HCT116 (cell line): Measurements from ENCODE around the gene KDM3B. TPM values are rescaled to one million over a fixed set of nuclear protein-coding genes. Genes with fewer than 3 reads are reported as not detected.

Experiments used
- ATAC-seq: fragments of 200-7000 bp; cut with Tn5 transposase; 2 replicates; pipeline ENCODE4 v1.9.1; 2020; ENCODE audit warnings: mild to moderate bottlenecking, moderate library complexity
- BruUV-seq: library from RNA; stranded (reverse); fragments of 400-500 nt; replicated peaks from 2 replicates; lab custom pipeline; 2021; lab: Mats Ljungman, UMichigan
- CTCF ChIA-PET: fragments of 300-600 bp; sonication (Branson Sonifier 250); formaldehyde crosslinking; loops from one replicate; lab custom pipeline; 2021; ENCODE audit warnings: antibody characterized with exemption; lab: Charles Lee
- POLR2A ChIA-PET: fragments of 300-600, 350-600 bp; sonication (Branson Sonifier 250); formaldehyde crosslinking; loops from one replicate; lab custom pipeline; 2021; ENCODE audit warnings: antibody characterized with exemption; lab: Charles Lee
- RAD21 ChIA-PET, 2 experiments: fragments of 300-600 bp; sonication (Branson Sonifier 250); formaldehyde crosslinking; loops; one replicate each; lab custom pipeline; 2023; ENCODE audit warnings: low total read pairs in 2 of 2; ENCODE audit not compliant: uncharacterized antibody in 2 of 2, unreplicated experiment in 2 of 2, low non-redundant PET in 1 of 2; lab: Charles Lee
- DNase-seq: peaks from one replicate; pipeline ENCODE4 v3.0.0-alpha.2; 2010; ENCODE audit warnings: low read depth, low spot score
- H2AFZ ChIP-seq: fragments of 200-600 bp; shearing (Covaris generic), sonication (generic); 2 replicates; pipeline ENCODE4 v1.6.1; 2017; ENCODE audit warnings: low read depth, mixed run types, mixed read lengths, antibody characterized with exemption, low read length; ENCODE audit not compliant: poor library complexity, severe bottlenecking
- H3K27ac ChIP-seq: 2 replicates; pipeline ENCODE4 v1.5.1; 2012; ENCODE audit warnings: low read depth, low read length
- H3K27me3 ChIP-seq: fragments of 200-600 bp; sonication (generic); 2 replicates; pipeline ENCODE4 v1.6.1; 2016; ENCODE audit warnings: mixed run types, low read length, mixed read lengths; ENCODE audit not compliant: insufficient read depth
- H3K36me3 ChIP-seq, 2 experiments: fragments of 200-500 bp in 1 of 2; fragments of 200-600 bp in 1 of 2; sonication (Bioruptor generic) in 1 of 2; sonication (generic) in 1 of 2; 2 replicates each; pipeline versions ENCODE4 v1.5.1 to v1.6.1; 2014 to 2016; ENCODE audit warnings: low read length in 2 of 2, inconsistent platforms in 1 of 2, mixed read lengths in 1 of 2, mixed run types in 1 of 2; ENCODE audit not compliant: insufficient read depth in 2 of 2, control insufficient read depth in 1 of 2
- H3K4me1 ChIP-seq, 2 experiments: fragments of 200-600 bp in 1 of 2; sonication (generic) in 1 of 2; 2 replicates each; pipeline versions ENCODE4 v1.5.1 to v1.6.1; 2012 to 2017; ENCODE audit warnings: low read length in 2 of 2, inconsistent platforms in 1 of 2, mild to moderate bottlenecking in 1 of 2, mixed read lengths in 1 of 2, mixed run types in 1 of 2, moderate library complexity in 1 of 2; ENCODE audit not compliant: insufficient read depth in 2 of 2, control insufficient read depth in 1 of 2
- H3K4me2 ChIP-seq: fragments of 200-600 bp; sonication (generic); 2 replicates; pipeline ENCODE4 v1.6.1; 2017; ENCODE audit warnings: mixed run types, low read length, mixed read lengths
- H3K4me3 ChIP-seq, 2 experiments: fragments of 200-600 bp in 1 of 2; sonication (generic) in 1 of 2; replicated peaks in 1 of 2; 2 replicates each; pipeline ENCODE4 v1.5.1; 2011 to 2016; ENCODE audit warnings: low read length in 2 of 2, control low read depth in 1 of 2, low read depth in 1 of 2, mild to moderate bottlenecking in 1 of 2, mixed read lengths in 1 of 2, mixed run types in 1 of 2
- H3K79me2 ChIP-seq: fragments of 200-600 bp; sonication (generic); 2 replicates; pipeline ENCODE4 v1.6.1; 2017; ENCODE audit warnings: mild to moderate bottlenecking, mixed run types, low read length, moderate library complexity, mixed read lengths; ENCODE audit not compliant: insufficient read depth
- H3K9ac ChIP-seq: fragments of 200-600 bp; sonication (generic); 2 replicates; pipeline ENCODE4 v1.6.1; 2016; ENCODE audit warnings: low read length, mixed read lengths
- H3K9me2 ChIP-seq: fragments of 200-600 bp; sonication (generic), shearing (Covaris generic); 2 replicates; pipeline ENCODE4 v1.6.1; 2017; ENCODE audit warnings: mixed run types, mild to moderate bottlenecking, moderate library complexity; ENCODE audit not compliant: insufficient read depth
- H3K9me3 ChIP-seq, 2 experiments: fragments of 200-500 bp in 1 of 2; fragments of 200-600 bp in 1 of 2; sonication (Bioruptor generic) in 1 of 2; sonication (generic) in 1 of 2; 2 replicates each; pipeline ENCODE4 v1.6.1; 2014 to 2017; ENCODE audit warnings: low read length in 2 of 2, mixed read lengths in 2 of 2, inconsistent platforms in 1 of 2, low read depth in 1 of 2, mild to moderate bottlenecking in 1 of 2, mixed run types in 1 of 2, moderate library complexity in 1 of 2; ENCODE audit not compliant: control insufficient read depth in 1 of 2, insufficient read depth in 1 of 2
- H4K20me1 ChIP-seq: fragments of 200-600 bp; sonication (generic), shearing (Covaris generic); 2 replicates; pipeline ENCODE4 v1.6.1; 2017; ENCODE audit warnings: mixed run types, mild to moderate bottlenecking, moderate library complexity; ENCODE audit not compliant: insufficient read depth
- ELF1 ChIP-seq: IDR thresholded peaks from 2 replicates; pipeline ENCODE4 v1.6.1; 2012; ENCODE audit warnings: low read depth, borderline replicate concordance
- JUND ChIP-seq: IDR thresholded peaks from 2 replicates; pipeline ENCODE4 v1.6.1; 2012
- MAX ChIP-seq: IDR thresholded peaks from 2 replicates; pipeline ENCODE4 v1.6.1; 2012
- POLR2A ChIP-seq: IDR thresholded peaks from 2 replicates; pipeline ENCODE4 v1.7.0; 2011; ENCODE audit warnings: borderline replicate concordance; ENCODE audit not compliant: insufficient read depth, insufficient read length; ENCODE audit errors: extremely low read depth
- REST ChIP-seq: IDR thresholded peaks from 2 replicates; pipeline ENCODE4 v1.6.1; 2012; ENCODE audit warnings: low read depth
- intact Hi-C: fragments of 100-400 bp; cut with micrococcal nuclease; formaldehyde crosslinking; loops from 2 replicates; pipeline ENCODE4 v1.10.0; 2022
- total RNA-seq: library from RNA; stranded (reverse); gene quantifications from one replicate; pipeline ENCODE4 v1.2.1, GENCODE V29; 2021; ENCODE audit not compliant: unreplicated experiment

KDM3B gene
- total RNA-seq, 1 experiment from 2014 or later = 65.1 TPM

- no peak for DNase-seq
- H3K9me3 ChIP-seq = no peaks in the 10 kb centered on the region
- no peak overlapping the region for H3K4me3 ChIP-seq
- no peak overlapping the region for H3K4me2 ChIP-seq
- H3K4me1 ChIP-seq = peaks cover 5 to 13% of the 10 kb centered on the region in 2 experiments; a peak in 3 of 4 replicates
- H3K9ac ChIP-seq = no peak overlapping the region
- no peak for ATAC-seq
- H3K27ac ChIP-seq = no peak overlapping the region
- TF ChIP-seq MAX (no peak), REST (no peak), POLR2A (no peak), ELF1 (no peak), JUND (no peak)
- H2AFZ ChIP-seq = no peak overlapping the region
- H3K27me3 ChIP-seq = no peaks in the 10 kb centered on the region
- CTCF ChIA-PET = interaction anchor here (1.3 to 1.9 kb wide), 2 partner anchors 11 to 50 kb away, joined by 4 to 7 read pairs; no protein-coding TSS in a partner anchor
- RAD21 ChIA-PET = no interaction called here
- intact Hi-C loops = loop anchor here (5.0 to 10.0 kb wide), 2 partner anchors 811 to 827 kb away; no protein-coding TSS in a partner anchor
- POLR2A ChIA-PET = no interaction called here
- no peaks in the 10 kb centered on the region for H3K79me2 ChIP-seq
- no peaks in the 10 kb centered on the region for H4K20me1 ChIP-seq
- no TSS peak for BruUV-seq
- no peaks in the 10 kb centered on the region for H3K36me3 ChIP-seq
- no peaks in the 10 kb centered on the region for H3K9me2 ChIP-seq
Observed at GRCh38 chr5:138454121-138454520, 101.6 kb downstream of the KDM3B start.
